Nephron (organoid): ENCODE data around the gene KIR3DL3.
A peak's percentile ranks its signal among the peaks of the same experiment; 100 is the strongest.
"Not testable (repeated sequence)": the region's sequence is repeated elsewhere in the genome, so short reads cannot be mapped to it uniquely, and the experiment has no call there.

Source experiments
- H3K27ac Mint-ChIP-seq, 3 experiments: 2 replicates each; pipeline ENCODE4 v1.8.0; 2020; ENCODE audit warnings: mixed read lengths in 3 of 3, mild to moderate bottlenecking in 2 of 3, moderate library complexity in 1 of 3
- H3K27me3 Mint-ChIP-seq: 2 replicates; pipeline ENCODE4 v1.8.0; 2021; ENCODE audit warnings: low read depth, mild to moderate bottlenecking, moderate library complexity, mixed read lengths
- H3K36me3 Mint-ChIP-seq: 2 replicates; pipeline ENCODE4 v1.8.0; 2020; ENCODE audit warnings: low read depth, mixed read lengths
- H3K4me1 Mint-ChIP-seq: 2 replicates; pipeline ENCODE4 v1.8.0; 2020; ENCODE audit warnings: mixed read lengths
- H3K4me3 Mint-ChIP-seq, 3 experiments: 2 replicates each; pipeline ENCODE4 v1.8.0; 2020; ENCODE audit warnings: mild to moderate bottlenecking in 3 of 3, mixed read lengths in 3 of 3, moderate library complexity in 2 of 3
- H3K9me3 Mint-ChIP-seq: 2 replicates; pipeline ENCODE4 v1.8.0; 2020; ENCODE audit warnings: mixed read lengths
- TF ChIP-seq, protein P1 (sequence below), 3 experiments: fragments of 200-600 bp; sonication (generic); IDR thresholded peaks; one replicate each; pipeline ENCODE4 v1.5.0; 2021; ENCODE audit warnings: antibody characterized with exemption in 3 of 3; ENCODE audit not compliant: unreplicated experiment in 3 of 3

Gene KIR3DL3

DNA sequence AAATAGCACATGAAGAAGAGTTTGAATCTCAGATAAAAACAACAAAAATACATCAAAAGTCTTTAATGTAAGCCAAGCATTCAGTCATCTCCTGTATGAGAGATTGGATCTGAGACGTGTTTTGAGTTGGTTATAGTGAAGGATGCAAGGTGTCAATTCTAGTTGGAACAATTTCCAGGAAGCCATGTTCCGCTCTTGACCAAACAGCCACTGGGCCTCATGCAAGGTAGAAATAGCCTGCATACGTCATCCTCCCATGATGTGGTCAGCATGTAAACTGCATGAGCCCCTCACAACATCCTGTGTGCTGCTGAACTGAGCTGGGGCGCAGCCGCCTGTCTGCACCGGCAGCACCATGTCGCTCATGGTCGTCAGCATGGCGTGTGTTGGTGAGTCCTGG is at the start of gene KIR3DL3:
TSS of gene KIR3DL3 (plus strand) at position 301 of the 400 bp plus-strand sequence. CDS start at position 356, 55 bp downstream.
- Mint-ChIP-seq H3K4me3 (no peak within 1 kb of the TSS), H3K36me3 (peaks cover 8% of the 10 kb centered on the region), H3K9me3 (peaks cover 84% of the 10 kb centered on the region), H3K4me1 (no peaks in the 10 kb centered on the region), H3K27me3 (peaks cover 7% of the 10 kb centered on the region), H3K27ac (no peak within 1 kb of the TSS)
- TF ChIP-seq, protein P1, sequence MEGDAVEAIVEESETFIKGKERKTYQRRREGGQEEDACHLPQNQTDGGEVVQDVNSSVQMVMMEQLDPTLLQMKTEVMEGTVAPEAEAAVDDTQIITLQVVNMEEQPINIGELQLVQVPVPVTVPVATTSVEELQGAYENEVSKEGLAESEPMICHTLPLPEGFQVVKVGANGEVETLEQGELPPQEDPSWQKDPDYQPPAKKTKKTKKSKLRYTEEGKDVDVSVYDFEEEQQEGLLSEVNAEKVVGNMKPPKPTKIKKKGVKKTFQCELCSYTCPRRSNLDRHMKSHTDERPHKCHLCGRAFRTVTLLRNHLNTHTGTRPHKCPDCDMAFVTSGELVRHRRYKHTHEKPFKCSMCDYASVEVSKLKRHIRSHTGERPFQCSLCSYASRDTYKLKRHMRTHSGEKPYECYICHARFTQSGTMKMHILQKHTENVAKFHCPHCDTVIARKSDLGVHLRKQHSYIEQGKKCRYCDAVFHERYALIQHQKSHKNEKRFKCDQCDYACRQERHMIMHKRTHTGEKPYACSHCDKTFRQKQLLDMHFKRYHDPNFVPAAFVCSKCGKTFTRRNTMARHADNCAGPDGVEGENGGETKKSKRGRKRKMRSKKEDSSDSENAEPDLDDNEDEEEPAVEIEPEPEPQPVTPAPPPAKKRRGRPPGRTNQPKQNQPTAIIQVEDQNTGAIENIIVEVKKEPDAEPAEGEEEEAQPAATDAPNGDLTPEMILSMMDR (IDR thresholded peaks at IDR 0.05; ENCODE audit: unreplicated experiment in 3 of 3): no peak

DNA sequence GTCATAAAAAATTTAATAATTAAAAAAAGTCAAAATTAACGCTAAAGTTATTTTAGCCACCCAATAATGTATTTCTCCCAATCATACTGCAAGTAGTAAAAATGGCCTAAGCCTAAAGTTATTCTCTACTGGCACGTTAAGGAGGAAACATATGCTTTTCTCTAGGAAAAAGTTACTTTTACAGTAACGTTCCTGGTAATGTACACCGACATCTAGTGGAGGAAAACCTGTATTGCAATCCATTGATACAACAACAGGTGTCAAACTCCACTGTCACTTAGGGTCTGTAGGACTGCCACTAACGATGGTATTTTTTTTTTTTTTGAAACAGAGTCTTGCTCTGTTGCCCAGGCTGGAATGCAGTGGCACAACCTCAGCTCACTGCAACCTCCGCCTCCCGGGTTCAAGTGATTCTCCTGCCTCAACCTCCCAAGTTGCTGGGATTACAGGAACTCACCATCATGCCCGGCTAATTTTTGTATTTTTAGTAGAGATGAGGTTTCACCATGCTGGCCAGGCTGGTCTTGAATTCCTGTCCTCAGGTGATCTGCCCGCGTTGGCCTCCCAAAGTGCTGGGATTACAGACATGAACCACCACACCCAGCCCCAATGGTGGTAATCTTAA is 47.9 kb upstream of the KIR3DL3 start:
- H3K4me1 Mint-ChIP-seq, H3K27ac Mint-ChIP-seq, H3K27me3 Mint-ChIP-seq, H3K9me3 Mint-ChIP-seq, H3K36me3 Mint-ChIP-seq, H3K4me3 Mint-ChIP-seq: not testable (repeated sequence)
- TF ChIP-seq, protein P1 (IDR thresholded peaks at IDR 0.05; ENCODE audit: unreplicated experiment in 3 of 3): peak; percentile 61 to 68 (median 66)

DNA sequence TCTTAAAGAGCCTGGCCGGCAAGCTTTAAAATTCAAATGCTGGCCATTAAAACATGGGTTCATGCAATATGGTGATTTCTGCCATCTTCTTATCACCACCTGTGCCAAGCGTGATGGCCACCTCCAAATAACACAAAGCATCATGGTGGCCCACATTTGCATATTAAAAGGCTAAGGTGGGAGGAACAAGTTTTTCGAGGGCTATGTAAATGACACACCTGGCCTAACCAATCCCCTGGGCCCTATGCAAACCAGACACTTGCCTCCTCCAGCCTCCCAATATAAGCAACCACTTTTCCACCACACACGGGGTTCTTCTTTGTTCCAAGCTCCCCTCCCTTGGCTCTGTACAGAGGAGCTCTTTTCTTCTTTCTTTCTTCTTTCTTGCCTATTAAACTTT is 47.0 kb upstream of the KIR3DL3 start:
- no peak overlapping the region for H3K27ac Mint-ChIP-seq
- H3K4me1 Mint-ChIP-seq: no peaks in the 10 kb centered on the region
- H3K4me3 Mint-ChIP-seq: no peak overlapping the region
- H3K9me3 Mint-ChIP-seq: peaks cover 5% of the 10 kb centered on the region
- no peaks in the 10 kb centered on the region for H3K36me3 Mint-ChIP-seq
- TF ChIP-seq, protein P1 (IDR thresholded peaks at IDR 0.05; ENCODE audit: unreplicated experiment in 3 of 3): no peak
- H3K27me3 Mint-ChIP-seq: no peaks in the 10 kb centered on the region

DNA sequence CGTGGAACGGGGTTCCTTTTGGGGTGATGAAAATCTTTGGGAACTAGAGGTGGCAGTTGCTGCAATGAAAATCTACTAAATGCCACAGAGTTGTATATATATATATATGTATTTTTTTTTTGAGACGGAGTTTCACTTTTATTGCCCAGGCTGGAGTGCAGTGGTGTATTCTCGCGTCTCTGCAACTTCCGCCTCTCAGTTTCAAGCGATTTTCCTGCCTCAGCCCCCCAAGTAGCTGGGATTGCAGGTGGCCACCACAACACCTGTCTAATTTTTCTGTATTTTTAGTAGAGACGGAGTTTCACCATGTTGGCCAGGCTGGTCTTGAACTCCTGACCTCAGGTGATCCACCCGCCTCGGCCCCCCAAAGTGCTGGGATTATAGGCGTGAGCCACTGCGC is 42.6 kb upstream of the KIR3DL3 start:
- not testable (repeated sequence) for H3K27me3 Mint-ChIP-seq, H3K4me1 Mint-ChIP-seq, H3K27ac Mint-ChIP-seq, H3K4me3 Mint-ChIP-seq, H3K36me3 Mint-ChIP-seq
- peaks cover 12% of the 10 kb centered on the region for H3K9me3 Mint-ChIP-seq

DNA sequence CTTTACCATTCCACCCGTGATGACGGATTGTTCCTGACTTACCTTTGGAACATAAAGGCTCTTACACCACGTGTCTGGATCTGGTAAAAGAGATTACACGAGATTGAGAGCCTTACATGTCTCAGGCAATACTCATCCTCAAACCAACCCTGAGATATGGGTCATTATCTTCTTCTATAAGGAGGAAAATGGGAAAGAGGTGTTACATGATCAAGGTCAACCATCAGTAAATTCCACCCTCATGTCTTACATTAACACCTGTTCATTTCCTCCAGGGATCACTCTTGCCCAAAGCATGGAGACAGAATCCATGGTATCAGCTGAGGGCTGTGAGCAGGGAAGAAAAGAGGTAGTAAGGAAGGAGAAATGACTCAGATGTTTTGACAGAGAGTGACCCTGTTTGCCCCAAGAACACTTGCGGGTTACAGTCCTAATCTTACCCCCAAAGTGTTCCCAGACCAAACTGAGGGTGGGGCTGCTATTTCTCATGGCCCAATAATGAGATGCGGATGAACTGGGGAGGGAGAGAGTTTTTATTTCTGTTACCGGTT is 41.9 kb upstream of the KIR3DL3 start:
- Mint-ChIP-seq H3K27me3 (no peaks in the 10 kb centered on the region), H3K27ac (no peak overlapping the region), H3K36me3 (no peaks in the 10 kb centered on the region), H3K4me1 (no peaks in the 10 kb centered on the region), H3K4me3 (no peak overlapping the region), H3K9me3 (peaks cover 13% of the 10 kb centered on the region)
- TF ChIP-seq, protein P1 (IDR thresholded peaks at IDR 0.05; ENCODE audit: unreplicated experiment in 3 of 3): no peak

DNA sequence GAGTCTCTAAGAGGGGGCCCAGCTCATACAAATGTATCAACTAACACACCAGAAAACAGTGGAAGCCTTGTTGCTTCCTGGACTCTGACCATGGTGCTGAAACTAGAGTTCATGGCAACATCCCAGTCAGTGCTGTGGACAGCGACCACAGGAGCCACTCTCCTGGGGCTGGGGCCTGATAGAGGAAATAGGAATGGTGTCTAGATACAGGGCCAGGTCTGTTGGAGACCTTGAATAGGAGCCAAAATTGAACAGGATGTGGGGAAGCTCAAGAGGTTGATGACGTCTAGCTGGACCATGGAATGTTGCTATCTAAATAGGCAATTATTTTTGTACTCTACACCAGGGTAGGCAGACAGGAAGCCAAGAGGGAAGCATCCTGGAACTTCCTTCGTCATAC is 39.7 kb upstream of the KIR3DL3 start:
- H3K27ac Mint-ChIP-seq: no peak overlapping the region
- H3K4me1 Mint-ChIP-seq: no peaks in the 10 kb centered on the region
- H3K9me3 Mint-ChIP-seq: peaks cover 19% of the 10 kb centered on the region
- H3K36me3 Mint-ChIP-seq: no peaks in the 10 kb centered on the region
- H3K4me3 Mint-ChIP-seq: no peak overlapping the region
- no peaks in the 10 kb centered on the region for H3K27me3 Mint-ChIP-seq
- TF ChIP-seq, protein P1 (IDR thresholded peaks at IDR 0.05; ENCODE audit: unreplicated experiment in 3 of 3): no peak
